ENCODE results near the gene CEACAM1. TPM values are rescaled to one million over a fixed set of nuclear protein-coding genes. Genes with fewer than 3 reads are reported as not detected.
"Not testable (repeated sequence)": the region's sequence is repeated elsewhere in the genome, so short reads cannot be mapped to it uniquely, and the experiment has no call there.

The CEACAM1 gene
- total RNA-seq, 2 experiments from 2014 or later = 2.0 to 3.6 TPM

GRCh38 chr19:42485036-42485435 is 43.2 kb downstream of the CEACAM1 start:
- H3K9me3 Mint-ChIP-seq (ENCODE audit: low read depth); ATAC-seq; POLR2A ChIA-PET; H3K36me3 Mint-ChIP-seq (ENCODE audit: low read depth); DNase-seq; H3K27me3 Mint-ChIP-seq; H3K27ac Mint-ChIP-seq; intact Hi-C loops (cut with DNase I, micrococcal nuclease); H3K4me3 Mint-ChIP-seq: not testable (repeated sequence)
- peaks cover 10% of the 10 kb centered on the region for H3K4me1 Mint-ChIP-seq
- CTCF ChIA-PET = interaction anchor here (1.0 kb wide), 1 partner anchor 16 kb away, joined by 5 read pairs; no protein-coding TSS in a partner anchor

GRCh38 chr19:42480335-42481095 is 47.8 kb downstream of the CEACAM1 start:
- intact Hi-C loops (cut with DNase I, micrococcal nuclease) = no loop called here
- DNase-seq = peak; percentile 44
- Mint-ChIP-seq H3K4me3 (no peak overlapping the region), H3K27me3 (no peaks in the 10 kb centered on the region), H3K4me1 (peaks cover 10% of the 10 kb centered on the region), H3K27ac (peak overlapping the region; percentile 16), H3K36me3 (ENCODE audit: low read depth) (no peaks in the 10 kb centered on the region), H3K9me3 (ENCODE audit: low read depth) (no peaks in the 10 kb centered on the region)
- ATAC-seq = peak; percentile 63
- CTCF ChIA-PET = interaction anchor here (0.8 to 1.5 kb wide), 2 partner anchors 26 to 305 kb away, joined by 3 read pairs; no protein-coding TSS in a partner anchor
- POLR2A ChIA-PET = no interaction called here

GRCh38 chr19:42479736-42480135 is 48.5 kb downstream of the CEACAM1 start:
- no peaks in the 10 kb centered on the region for H3K36me3 Mint-ChIP-seq (ENCODE audit: low read depth)
- no peak overlapping the region for H3K27ac Mint-ChIP-seq
- ATAC-seq = no peak
- POLR2A ChIA-PET = no interaction called here
- H3K4me1 Mint-ChIP-seq = peaks cover 10% of the 10 kb centered on the region
- no peak for DNase-seq
- no peak overlapping the region for H3K4me3 Mint-ChIP-seq
- no peaks in the 10 kb centered on the region for H3K27me3 Mint-ChIP-seq
- intact Hi-C loops (cut with DNase I, micrococcal nuclease) = no loop called here
- CTCF ChIA-PET = interaction anchor here (0.7 to 1.5 kb wide), 3 partner anchors 9 to 304 kb away, joined by 3 read pairs; no protein-coding TSS in a partner anchor
- H3K9me3 Mint-ChIP-seq (ENCODE audit: low read depth) = no peaks in the 10 kb centered on the region

GRCh38 chr19:42478765-42479311 is 49.4 kb downstream of the CEACAM1 start:
- POLR2A ChIA-PET = no interaction called here
- peaks cover 10% of the 10 kb centered on the region for H3K4me1 Mint-ChIP-seq
- H3K4me3 Mint-ChIP-seq = no peak overlapping the region
- intact Hi-C loops (cut with DNase I, micrococcal nuclease) = no loop called here
- no peak for ATAC-seq
- no peaks in the 10 kb centered on the region for H3K9me3 Mint-ChIP-seq (ENCODE audit: low read depth)
- no peaks in the 10 kb centered on the region for H3K27me3 Mint-ChIP-seq
- H3K27ac Mint-ChIP-seq = no peak overlapping the region
- no peaks in the 10 kb centered on the region for H3K36me3 Mint-ChIP-seq (ENCODE audit: low read depth)
- CTCF ChIA-PET = interaction anchor here (1.1 to 1.5 kb wide), 3 partner anchors 24 to 40 kb away, joined by 3 to 4 read pairs (median 4); no protein-coding TSS in a partner anchor
- no peak for DNase-seq

- DNase-seq (no peak), ATAC-seq (no peak)
- no peak overlapping the region for H3K4me3 Mint-ChIP-seq
- H3K4me1 Mint-ChIP-seq = peaks cover 10% of the 10 kb centered on the region
- H3K9me3 Mint-ChIP-seq (ENCODE audit: low read depth) = no peaks in the 10 kb centered on the region
- CTCF ChIA-PET = interaction anchor here (1.1 kb wide), 1 partner anchor 28 kb away, joined by 4 read pairs; no protein-coding TSS in a partner anchor
- POLR2A ChIA-PET = no interaction called here
- peaks cover 2% of the 10 kb centered on the region for H3K27me3 Mint-ChIP-seq
- intact Hi-C loops (cut with DNase I, micrococcal nuclease) = no loop called here
- H3K27ac Mint-ChIP-seq = no peak overlapping the region
- no peaks in the 10 kb centered on the region for H3K36me3 Mint-ChIP-seq (ENCODE audit: low read depth)
Observed at GRCh38 chr19:42477933-42478332, 50.3 kb downstream of the CEACAM1 start.

- Mint-ChIP-seq H3K4me1 (peaks cover 10% of the 10 kb centered on the region), H3K27me3 (peaks cover 4% of the 10 kb centered on the region), H3K36me3 (ENCODE audit: low read depth) (no peaks in the 10 kb centered on the region), H3K27ac (no peak overlapping the region), H3K9me3 (ENCODE audit: low read depth) (no peaks in the 10 kb centered on the region), H3K4me3 (no peak overlapping the region)
- ATAC-seq (no peak), DNase-seq (no peak)
- intact Hi-C loops (cut with DNase I, micrococcal nuclease) = no loop called here
- POLR2A ChIA-PET = no interaction called here
- CTCF ChIA-PET = no interaction called here
Observed at GRCh38 chr19:42477117-42477516, 51.2 kb downstream of the CEACAM1 start.

GRCh38 chr19:42475366-42475765 is 52.9 kb downstream of the CEACAM1 start:
- no peaks in the 10 kb centered on the region for H3K4me1 Mint-ChIP-seq
- peaks cover 4% of the 10 kb centered on the region for H3K27me3 Mint-ChIP-seq
- ChIA-PET POLR2A (no interaction called here), CTCF (interaction anchor here (1.5 kb wide), 1 partner anchor 9 kb away, joined by 3 read pairs; no protein-coding TSS in a partner anchor)
- no peaks in the 10 kb centered on the region for H3K36me3 Mint-ChIP-seq (ENCODE audit: low read depth)
- ATAC-seq = no peak
- H3K4me3 Mint-ChIP-seq = no peak overlapping the region
- no peak overlapping the region for H3K27ac Mint-ChIP-seq
- no peak for DNase-seq
- intact Hi-C loops (cut with DNase I, micrococcal nuclease) = no loop called here
- no peaks in the 10 kb centered on the region for H3K9me3 Mint-ChIP-seq (ENCODE audit: low read depth)

GRCh38 chr19:42474743-42475142 is 53.5 kb downstream of the CEACAM1 start:
- Mint-ChIP-seq H3K36me3 (ENCODE audit: low read depth) (no peaks in the 10 kb centered on the region), H3K4me1 (peaks cover 2% of the 10 kb centered on the region), H3K27ac (no peak overlapping the region), H3K27me3 (peaks cover 4% of the 10 kb centered on the region), H3K9me3 (ENCODE audit: low read depth) (no peaks in the 10 kb centered on the region), H3K4me3 (no peak overlapping the region)
- ATAC-seq (no peak), DNase-seq (no peak)
- intact Hi-C loops (cut with DNase I, micrococcal nuclease) = no loop called here
- POLR2A ChIA-PET = no interaction called here
- CTCF ChIA-PET = interaction anchor here (0.6 to 3.0 kb wide), 4 partner anchors 9 to 40 kb away, joined by 3 to 14 read pairs (median 5); no protein-coding TSS in a partner anchor

GRCh38 chr19:42473686-42474085 is 54.6 kb downstream of the CEACAM1 start:
- ATAC-seq (no peak), DNase-seq (no peak)
- POLR2A ChIA-PET = no interaction called here
- CTCF ChIA-PET = interaction anchor here (1.5 to 3.0 kb wide), 3 partner anchors 14 to 25 kb away, joined by 4 to 14 read pairs (median 6); no protein-coding TSS in a partner anchor
- H3K36me3 Mint-ChIP-seq (ENCODE audit: low read depth) = no peaks in the 10 kb centered on the region
- H3K9me3 Mint-ChIP-seq (ENCODE audit: low read depth) = no peaks in the 10 kb centered on the region
- peaks cover 4% of the 10 kb centered on the region for H3K27me3 Mint-ChIP-seq
- H3K27ac Mint-ChIP-seq = no peak overlapping the region
- intact Hi-C loops (cut with DNase I, micrococcal nuclease) = no loop called here
- peaks cover 5% of the 10 kb centered on the region for H3K4me1 Mint-ChIP-seq
- H3K4me3 Mint-ChIP-seq = no peak overlapping the region

GRCh38 chr19:42472402-42473147 is 55.7 kb downstream of the CEACAM1 start:
- ATAC-seq = no peak
- no peak overlapping the region for H3K27ac Mint-ChIP-seq
- no peaks in the 10 kb centered on the region for H3K36me3 Mint-ChIP-seq (ENCODE audit: low read depth)
- H3K27me3 Mint-ChIP-seq = peaks cover 4% of the 10 kb centered on the region
- no peaks in the 10 kb centered on the region for H3K9me3 Mint-ChIP-seq (ENCODE audit: low read depth)
- intact Hi-C loops (cut with DNase I, micrococcal nuclease) = no loop called here
- DNase-seq = no peak
- CTCF ChIA-PET = interaction anchor here (1.9 to 3.0 kb wide), 3 partner anchors 15 to 56 kb away, joined by 4 to 14 read pairs (median 9); partner anchors contain the start of gene CEACAM1
- no peak overlapping the region for H3K4me3 Mint-ChIP-seq
- H3K4me1 Mint-ChIP-seq = peaks cover 6% of the 10 kb centered on the region
- POLR2A ChIA-PET = no interaction called here

- Mint-ChIP-seq H3K4me3 (no peak overlapping the region), H3K36me3 (ENCODE audit: low read depth) (no peaks in the 10 kb centered on the region), H3K27ac (no peak overlapping the region), H3K27me3 (peaks cover 4% of the 10 kb centered on the region), H3K9me3 (ENCODE audit: low read depth) (no peaks in the 10 kb centered on the region), H3K4me1 (peaks cover 14% of the 10 kb centered on the region)
- ChIA-PET CTCF (interaction anchor here (1.0 to 3.0 kb wide), 5 partner anchors 16 to 57 kb away, joined by 3 to 14 read pairs (median 4); partner anchors contain the start of gene CEACAM1), POLR2A (no interaction called here)
- DNase-seq (no peak), ATAC-seq (no peak)
- intact Hi-C loops (cut with DNase I, micrococcal nuclease) = no loop called here
Observed at GRCh38 chr19:42471554-42472249, 56.6 kb downstream of the CEACAM1 start.

Measured in activated CD4-positive, alpha-beta T cell treated with anti-CD3 and anti-CD28 coated beads for 36 hours (primary cell).